ENCODE results near the gene TNRC18.

TNRC18 gene

GRCh38 chr7:5350600-5351385, 72.8 kb downstream of the TNRC18 start (continued):
- TF ChIP-seq POU6F1 (CRISPR knock-in tag; IDR thresholded peaks at IDR 0.05; ENCODE audit: borderline replicate concordance, low read depth) (no peak), ARNTL (CRISPR knock-in tag; IDR thresholded peaks at IDR 0.05; ENCODE audit: borderline replicate concordance, low read depth) (no peak), SNAI2 (CRISPR knock-in tag; IDR thresholded peaks at IDR 0.05) (no peak), GLIS3 (CRISPR knock-in tag; IDR thresholded peaks at IDR 0.05) (no peak), ISL1 (CRISPR knock-in tag; IDR thresholded peaks at IDR 0.05) (no peak), ESRRG (CRISPR knock-in tag; IDR thresholded peaks at IDR 0.05) (no peak), ZFP30 (CRISPR knock-in tag; IDR thresholded peaks at IDR 0.05) (no peak)

- ATAC-seq, result no peak
- TF ChIP-seq TCF4 (CRISPR knock-in tag; IDR thresholded peaks at IDR 0.05; ENCODE audit: borderline replicate concordance), result no peak
- no peak for TF ChIP-seq PPARA (CRISPR knock-in tag; IDR thresholded peaks at IDR 0.05; ENCODE audit: borderline replicate concordance)
- no peak for TF ChIP-seq OSR1 (CRISPR knock-in tag; IDR thresholded peaks at IDR 0.05)
- TF ChIP-seq TSHZ2 (CRISPR knock-in tag; IDR thresholded peaks at IDR 0.05), result no peak
- no peak for TF ChIP-seq ZNF8 (CRISPR knock-in tag; IDR thresholded peaks at IDR 0.05)
- no peak for TF ChIP-seq RARB (CRISPR knock-in tag; IDR thresholded peaks at IDR 0.05)
- no peak for TF ChIP-seq PATZ1 (CRISPR knock-in tag; IDR thresholded peaks at IDR 0.05; ENCODE audit: borderline replicate concordance)
- no peak for TF ChIP-seq SNAI2 (CRISPR knock-in tag; IDR thresholded peaks at IDR 0.05)
- TF ChIP-seq ESRRG (CRISPR knock-in tag; IDR thresholded peaks at IDR 0.05), result no peak
- no peak for TF ChIP-seq ZNF70 (CRISPR knock-in tag; IDR thresholded peaks at IDR 0.05)
- TF ChIP-seq ISL1 (CRISPR knock-in tag; IDR thresholded peaks at IDR 0.05), result no peak
- no peak for TF ChIP-seq GLIS3 (CRISPR knock-in tag; IDR thresholded peaks at IDR 0.05)
- no peak for TF ChIP-seq TOX (CRISPR knock-in tag; IDR thresholded peaks at IDR 0.05; ENCODE audit: borderline replicate concordance)
- TF ChIP-seq CSDC2 (CRISPR knock-in tag; IDR thresholded peaks at IDR 0.05), result no peak
These were observed 73.5 kb downstream of the TNRC18 start for GRCh38 chr7:5350174-5350463.

- TF ChIP-seq SNAI2 (CRISPR knock-in tag; IDR thresholded peaks at IDR 0.05) (no peak), ZFP30 (CRISPR knock-in tag; IDR thresholded peaks at IDR 0.05) (no peak), ZFP3 (CRISPR knock-in tag; IDR thresholded peaks at IDR 0.05) (no peak), ARNTL (CRISPR knock-in tag; IDR thresholded peaks at IDR 0.05; ENCODE audit: borderline replicate concordance, low read depth) (no peak), OSR1 (CRISPR knock-in tag; IDR thresholded peaks at IDR 0.05) (no peak)
- no peak for ATAC-seq
These were observed 74.0 kb downstream of the TNRC18 start for GRCh38 chr7:5349437-5350173.

GRCh38 chr7:5349005-5349380, 74.6 kb downstream of the TNRC18 start:
- no peak for TF ChIP-seq ZFP3 (CRISPR knock-in tag; IDR thresholded peaks at IDR 0.05)
- no peak for TF ChIP-seq ZFP30 (CRISPR knock-in tag; IDR thresholded peaks at IDR 0.05)
- no peak for TF ChIP-seq PATZ1 (CRISPR knock-in tag; IDR thresholded peaks at IDR 0.05; ENCODE audit: borderline replicate concordance)
- no peak for TF ChIP-seq OSR1 (CRISPR knock-in tag; IDR thresholded peaks at IDR 0.05)
- no peak for TF ChIP-seq ARNTL (CRISPR knock-in tag; IDR thresholded peaks at IDR 0.05; ENCODE audit: borderline replicate concordance, low read depth)
- no peak for TF ChIP-seq BACH2 (CRISPR knock-in tag; IDR thresholded peaks at IDR 0.05; ENCODE audit: borderline replicate concordance)
- TF ChIP-seq ZNF70 (CRISPR knock-in tag; IDR thresholded peaks at IDR 0.05), result no peak
- no peak for TF ChIP-seq PPARA (CRISPR knock-in tag; IDR thresholded peaks at IDR 0.05; ENCODE audit: borderline replicate concordance)
- TF ChIP-seq ZNF565 (CRISPR knock-in tag; conservative IDR thresholded peaks at IDR 0.05; ENCODE audit: low read depth), result no peak
- no peak for TF ChIP-seq RARB (CRISPR knock-in tag; IDR thresholded peaks at IDR 0.05)
- no peak for TF ChIP-seq ZNF8 (CRISPR knock-in tag; IDR thresholded peaks at IDR 0.05)
- no peak for TF ChIP-seq SNAI2 (CRISPR knock-in tag; IDR thresholded peaks at IDR 0.05)
- TF ChIP-seq TCF4 (CRISPR knock-in tag; IDR thresholded peaks at IDR 0.05; ENCODE audit: borderline replicate concordance), result no peak
- TF ChIP-seq CSDC2 (CRISPR knock-in tag; IDR thresholded peaks at IDR 0.05), result no peak
- no peak for TF ChIP-seq GLIS3 (CRISPR knock-in tag; IDR thresholded peaks at IDR 0.05)
- no peak for TF ChIP-seq TOX (CRISPR knock-in tag; IDR thresholded peaks at IDR 0.05; ENCODE audit: borderline replicate concordance)
- TF ChIP-seq ZC3H10 (CRISPR knock-in tag; IDR thresholded peaks at IDR 0.05), result no peak
- TF ChIP-seq ISL1 (CRISPR knock-in tag; IDR thresholded peaks at IDR 0.05), result no peak
- ATAC-seq, result no peak
